BE2C (cell line): ENCODE measurements around the gene TWNK.
"Not testable (repeated sequence)": the region's sequence is repeated elsewhere in the genome, so short reads cannot be mapped to it uniquely, and the experiment has no call there.

Experiments
- DNase-seq: peaks from one replicate; pipeline ENCODE4 v3.0.0-alpha.2; 2020
- H3K27me3 ChIP-seq: fragments of 250-450 bp; sonication (Bioruptor Pico); 2 replicates; pipeline ENCODE4 v1.5.1; 2020; ENCODE audit warnings: mild to moderate bottlenecking
- H3K36me3 ChIP-seq: fragments of 250-450 bp; sonication (Bioruptor Pico); 2 replicates; pipeline ENCODE4 v1.5.1; 2020; ENCODE audit warnings: mild to moderate bottlenecking
- H3K4me1 ChIP-seq: fragments of 250-450 bp; sonication (Bioruptor Pico); 2 replicates; pipeline ENCODE4 v1.5.1; 2020
- H3K4me3 ChIP-seq: 2 replicates; pipeline ENCODE4 v1.5.1; 2011; ENCODE audit warnings: low read depth, low read length
- H3K9me3 ChIP-seq: fragments of 250-450 bp; sonication (Bioruptor Pico); 2 replicates; pipeline ENCODE4 v1.5.1; 2020
- TF ChIP-seq, protein P1 (sequence below): IDR thresholded peaks from 2 replicates; pipeline ENCODE4 v1.5.1; 2012; ENCODE audit warnings: mild to moderate bottlenecking, low read depth, low read length

TWNK gene

GRCh38 chr10:101033276-101033675, 45.9 kb downstream of the TWNK start:
- TF ChIP-seq, protein P1, sequence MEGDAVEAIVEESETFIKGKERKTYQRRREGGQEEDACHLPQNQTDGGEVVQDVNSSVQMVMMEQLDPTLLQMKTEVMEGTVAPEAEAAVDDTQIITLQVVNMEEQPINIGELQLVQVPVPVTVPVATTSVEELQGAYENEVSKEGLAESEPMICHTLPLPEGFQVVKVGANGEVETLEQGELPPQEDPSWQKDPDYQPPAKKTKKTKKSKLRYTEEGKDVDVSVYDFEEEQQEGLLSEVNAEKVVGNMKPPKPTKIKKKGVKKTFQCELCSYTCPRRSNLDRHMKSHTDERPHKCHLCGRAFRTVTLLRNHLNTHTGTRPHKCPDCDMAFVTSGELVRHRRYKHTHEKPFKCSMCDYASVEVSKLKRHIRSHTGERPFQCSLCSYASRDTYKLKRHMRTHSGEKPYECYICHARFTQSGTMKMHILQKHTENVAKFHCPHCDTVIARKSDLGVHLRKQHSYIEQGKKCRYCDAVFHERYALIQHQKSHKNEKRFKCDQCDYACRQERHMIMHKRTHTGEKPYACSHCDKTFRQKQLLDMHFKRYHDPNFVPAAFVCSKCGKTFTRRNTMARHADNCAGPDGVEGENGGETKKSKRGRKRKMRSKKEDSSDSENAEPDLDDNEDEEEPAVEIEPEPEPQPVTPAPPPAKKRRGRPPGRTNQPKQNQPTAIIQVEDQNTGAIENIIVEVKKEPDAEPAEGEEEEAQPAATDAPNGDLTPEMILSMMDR = no peak
- peak overlapping the region; percentile 80 for H3K4me3 ChIP-seq

GRCh38 chr10:101034404-101034803, 47.1 kb downstream of the TWNK start:
- H3K4me1 ChIP-seq = peaks cover 11% of the 10 kb centered on the region
- not testable (repeated sequence) for DNase-seq, H3K4me3 ChIP-seq, H3K36me3 ChIP-seq, H3K9me3 ChIP-seq, H3K27me3 ChIP-seq

More at GRCh38 chr10:101033276-101033675, 45.9 kb downstream of the TWNK start:
- H3K36me3 ChIP-seq = no peaks in the 10 kb centered on the region
- H3K27me3 ChIP-seq = no peaks in the 10 kb centered on the region
- peaks cover 19% of the 10 kb centered on the region for H3K4me1 ChIP-seq
- H3K9me3 ChIP-seq = no peaks in the 10 kb centered on the region
- DNase-seq = no peak

- no peaks in the 10 kb centered on the region for H3K27me3 ChIP-seq
- TF ChIP-seq, protein P1 = no peak
Observed at GRCh38 chr10:101035314-101035713, 48.0 kb downstream of the TWNK start.

DNA sequence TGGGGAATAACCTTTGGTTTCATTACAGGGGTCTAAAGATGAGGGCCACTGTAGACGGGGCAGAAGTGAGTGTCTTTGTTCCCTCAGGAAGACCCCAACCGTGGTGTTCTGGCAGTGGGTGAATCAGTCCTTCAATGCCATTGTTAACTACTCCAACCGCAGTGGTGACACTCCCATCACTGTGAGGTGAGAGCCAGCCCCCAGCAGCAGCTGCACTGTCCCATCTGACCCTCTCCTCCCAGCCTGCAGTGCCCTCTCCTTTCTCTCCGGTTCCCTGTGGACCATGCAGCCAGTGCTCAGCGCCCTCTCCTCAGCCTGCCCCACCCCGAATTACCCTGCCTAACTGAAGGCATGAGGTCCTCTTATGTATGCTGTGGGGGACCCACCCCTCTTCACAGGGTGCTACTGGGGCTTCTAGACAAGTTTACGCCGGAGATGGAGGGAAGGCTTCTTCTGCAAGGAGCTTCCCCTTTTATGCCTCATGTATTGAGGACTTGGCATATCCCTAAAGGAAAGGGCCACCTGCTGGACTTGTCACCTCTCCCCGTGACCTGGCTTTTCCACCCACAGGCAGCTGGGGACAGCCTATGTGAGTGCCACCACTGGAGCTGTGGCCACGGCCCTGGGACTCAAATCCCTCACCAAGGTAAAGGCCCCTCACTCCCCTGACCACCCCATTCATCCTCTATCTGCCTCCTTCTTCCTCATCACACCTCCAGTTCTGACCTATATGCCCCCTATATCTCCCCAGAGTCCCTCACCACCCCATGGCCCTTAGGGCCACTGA, 48.8 kb downstream of the TWNK start:
- Histone ChIP-seq H3K36me3 (no peaks in the 10 kb centered on the region), H3K4me1 (peaks cover 7% of the 10 kb centered on the region), H3K4me3 (no peak overlapping the region), H3K27me3 (no peaks in the 10 kb centered on the region), H3K9me3 (no peaks in the 10 kb centered on the region)
- TF ChIP-seq, protein P1 = no peak
- DNase-seq = no peak

More at GRCh38 chr10:101035314-101035713, 48.0 kb downstream of the TWNK start:
- no peaks in the 10 kb centered on the region for H3K36me3 ChIP-seq
- H3K4me1 ChIP-seq = peaks cover 7% of the 10 kb centered on the region
- no peak for DNase-seq
- no peaks in the 10 kb centered on the region for H3K9me3 ChIP-seq
- no peak overlapping the region for H3K4me3 ChIP-seq

DNA sequence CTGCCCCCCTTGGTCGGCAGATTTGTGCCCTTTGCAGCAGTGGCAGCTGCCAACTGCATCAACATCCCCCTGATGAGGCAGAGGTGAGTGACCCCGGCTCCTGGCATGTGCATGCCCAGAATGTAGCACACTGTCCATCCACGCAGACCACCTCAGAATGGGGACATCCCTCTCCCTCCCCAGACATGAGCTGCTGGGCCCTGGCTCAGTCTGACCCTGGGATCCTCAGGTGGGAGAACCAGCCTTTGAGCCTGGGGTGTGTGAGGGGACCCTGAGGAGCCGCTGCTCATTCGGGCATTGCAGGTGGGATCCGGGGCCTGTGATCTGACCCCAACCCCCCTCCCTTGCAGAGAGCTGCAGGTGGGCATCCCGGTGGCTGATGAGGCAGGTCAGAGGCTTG, 49.4 kb downstream of the TWNK start:
- no peaks in the 10 kb centered on the region for H3K36me3 ChIP-seq
- H3K9me3 ChIP-seq = no peaks in the 10 kb centered on the region
- TF ChIP-seq, protein P1 = no peak
- H3K27me3 ChIP-seq = no peaks in the 10 kb centered on the region
- no peak for DNase-seq
- no peak overlapping the region for H3K4me3 ChIP-seq
- peaks cover 7% of the 10 kb centered on the region for H3K4me1 ChIP-seq

- TF ChIP-seq, protein P1 = no peak
- Histone ChIP-seq H3K36me3 (no peaks in the 10 kb centered on the region), H3K27me3 (no peaks in the 10 kb centered on the region)
Observed at GRCh38 chr10:101038484-101038883, 51.1 kb downstream of the TWNK start.

More at GRCh38 chr10:101038484-101038883, 51.1 kb downstream of the TWNK start:
- DNase-seq = no peak
- Histone ChIP-seq H3K4me3 (no peak overlapping the region), H3K9me3 (no peaks in the 10 kb centered on the region), H3K4me1 (peaks cover 11% of the 10 kb centered on the region)
